T-helper 2 cell treated with Interferon-gamma antibody and Interleukin-4, amounts not matched to agents 5 μg/mL and 100 μg/mL, for 36 hours (primary cell): ENCODE measurements around the gene AKAP13.

Experiments
- DNase-seq: peaks from one replicate; pipeline ENCODE4 v3.0.0; 2021; ENCODE audit warnings: low spot score
- H3K27ac Mint-ChIP-seq: one replicate; pipeline ENCODE4 v1.8.0; 2021; ENCODE audit warnings: mild to moderate bottlenecking, mixed read lengths
- H3K27me3 Mint-ChIP-seq: one replicate; pipeline ENCODE4 v1.8.0; 2021; ENCODE audit warnings: low read depth, mixed read lengths
- H3K36me3 Mint-ChIP-seq: one replicate; pipeline ENCODE4 v1.8.0; 2021; ENCODE audit warnings: low read depth, mixed read lengths
- H3K4me1 Mint-ChIP-seq: one replicate; pipeline ENCODE4 v1.8.0; 2021; ENCODE audit warnings: low read depth, mixed read lengths
- H3K4me3 Mint-ChIP-seq: one replicate; pipeline ENCODE4 v1.8.0; 2022; ENCODE audit warnings: mild to moderate bottlenecking, moderate library complexity, mixed read lengths
- H3K9me3 Mint-ChIP-seq: one replicate; pipeline ENCODE4 v1.8.0; 2021; ENCODE audit warnings: mixed read lengths

The AKAP13 gene

GRCh38 chr15:85562824-85563223, 182.4 kb downstream of the AKAP13 start:
- Mint-ChIP-seq H3K4me3 (no peak overlapping the region), H3K27ac (no peak overlapping the region), H3K27me3 (no peaks in the 10 kb centered on the region), H3K36me3 (peaks cover 4% of the 10 kb centered on the region), H3K4me1 (peaks cover 14% of the 10 kb centered on the region), H3K9me3 (no peaks in the 10 kb centered on the region)
- DNase-seq, result no peak

DNA sequence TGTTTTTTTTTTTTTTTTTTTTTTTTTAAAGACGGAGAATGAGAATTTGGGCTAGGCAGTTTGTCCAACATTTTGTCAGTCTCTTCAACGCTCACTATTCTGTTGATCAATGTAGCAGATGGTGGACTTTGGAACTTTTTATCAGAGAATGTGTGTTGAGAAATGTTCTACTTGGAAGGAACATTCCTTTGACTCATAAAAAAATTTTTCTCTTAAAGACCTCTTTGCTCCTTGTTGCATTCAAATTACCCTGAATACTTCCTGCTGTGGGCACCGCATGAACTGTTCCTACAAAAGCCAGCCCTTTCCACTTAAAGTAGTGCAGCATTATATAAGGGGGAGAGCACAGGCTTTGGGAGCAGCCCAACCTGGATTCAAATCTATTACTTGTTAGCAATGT, 182.9 kb downstream of the AKAP13 start:
- H3K36me3 Mint-ChIP-seq, result peaks cover 3% of the 10 kb centered on the region
- no peak for DNase-seq
- no peak overlapping the region for H3K4me3 Mint-ChIP-seq
- peaks cover 13% of the 10 kb centered on the region for H3K4me1 Mint-ChIP-seq
- no peaks in the 10 kb centered on the region for H3K27me3 Mint-ChIP-seq
- no peak overlapping the region for H3K27ac Mint-ChIP-seq
- H3K9me3 Mint-ChIP-seq, result no peaks in the 10 kb centered on the region

DNA sequence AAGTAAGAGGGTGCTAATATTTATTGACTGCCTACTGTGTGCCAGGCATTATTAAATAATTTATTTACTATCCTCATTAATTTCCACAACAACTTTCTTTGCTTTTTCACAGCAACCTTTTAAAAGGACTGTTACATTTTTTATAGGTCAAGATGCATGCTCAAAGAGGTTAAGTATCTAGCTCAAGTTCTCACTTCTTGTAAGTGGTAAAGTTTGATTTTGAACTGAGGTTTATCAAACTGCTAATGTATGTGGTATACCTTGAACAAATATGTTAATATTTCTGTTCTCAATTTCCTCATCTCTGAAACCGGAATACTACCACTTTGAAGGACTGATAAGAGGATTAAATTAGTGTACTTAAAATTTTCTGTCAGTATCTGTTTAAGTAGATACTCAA, 183.3 kb downstream of the AKAP13 start:
- Mint-ChIP-seq H3K27me3 (no peaks in the 10 kb centered on the region), H3K36me3 (peaks cover 5% of the 10 kb centered on the region), H3K4me3 (no peak overlapping the region), H3K27ac (no peak overlapping the region), H3K4me1 (peaks cover 13% of the 10 kb centered on the region), H3K9me3 (no peaks in the 10 kb centered on the region)
- DNase-seq, result no peak

DNA sequence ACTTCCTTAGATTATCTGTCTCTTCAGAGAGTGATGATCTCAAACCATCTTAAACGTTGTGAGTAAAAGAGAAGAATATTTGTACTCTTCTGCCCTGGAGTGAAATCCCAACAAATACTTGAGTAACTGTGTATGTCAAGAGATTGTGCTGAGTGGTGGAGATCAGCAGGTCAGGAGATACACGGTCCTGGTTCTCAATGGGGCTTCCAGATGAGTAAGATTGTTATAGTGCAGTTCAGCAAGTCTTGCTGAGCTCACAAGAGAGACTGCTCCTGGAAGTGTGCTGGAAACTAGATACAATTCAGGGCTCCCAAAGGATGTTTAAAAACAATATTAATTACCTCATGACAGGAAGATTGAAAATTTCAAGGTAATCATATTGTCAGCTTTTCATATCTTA, 184.3 kb downstream of the AKAP13 start:
- no peak overlapping the region for H3K27ac Mint-ChIP-seq
- H3K4me3 Mint-ChIP-seq, result no peak overlapping the region
- no peak for DNase-seq
- no peaks in the 10 kb centered on the region for H3K27me3 Mint-ChIP-seq
- H3K36me3 Mint-ChIP-seq, result peaks cover 8% of the 10 kb centered on the region
- H3K4me1 Mint-ChIP-seq, result peaks cover 13% of the 10 kb centered on the region
- H3K9me3 Mint-ChIP-seq, result no peaks in the 10 kb centered on the region

DNA sequence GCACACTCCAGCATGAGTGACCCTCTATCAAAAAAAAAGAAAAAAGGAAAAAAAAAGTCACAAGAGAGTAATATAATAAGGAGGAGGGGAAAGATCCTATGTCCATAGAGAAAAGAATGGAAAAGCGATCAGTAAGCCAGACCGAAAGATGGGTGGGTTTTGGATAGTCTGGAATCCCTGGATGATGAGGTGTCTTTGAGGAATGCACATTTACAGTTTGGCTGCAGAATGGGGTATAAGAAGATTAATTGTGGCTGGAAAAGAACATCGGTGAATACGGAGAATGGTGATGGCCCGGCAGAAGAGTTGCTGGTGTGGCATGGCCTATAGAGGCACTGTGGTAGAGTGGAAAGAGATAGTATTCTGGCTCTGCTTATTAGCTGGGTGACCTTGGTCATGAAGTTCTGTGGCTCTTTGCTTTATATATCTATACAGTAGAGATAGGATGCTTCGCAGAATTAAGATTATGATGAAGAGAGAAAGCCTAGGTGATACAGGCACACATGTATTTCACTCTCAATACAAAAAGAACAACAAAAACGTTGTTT, 187.9 kb downstream of the AKAP13 start:
- no peaks in the 10 kb centered on the region for H3K27me3 Mint-ChIP-seq
- DNase-seq, result no peak
- H3K9me3 Mint-ChIP-seq, result no peaks in the 10 kb centered on the region
- H3K4me1 Mint-ChIP-seq, result peaks cover 14% of the 10 kb centered on the region
- H3K36me3 Mint-ChIP-seq, result peaks cover 6% of the 10 kb centered on the region
- H3K27ac Mint-ChIP-seq, result no peak overlapping the region
- H3K4me3 Mint-ChIP-seq, result no peak overlapping the region

DNA sequence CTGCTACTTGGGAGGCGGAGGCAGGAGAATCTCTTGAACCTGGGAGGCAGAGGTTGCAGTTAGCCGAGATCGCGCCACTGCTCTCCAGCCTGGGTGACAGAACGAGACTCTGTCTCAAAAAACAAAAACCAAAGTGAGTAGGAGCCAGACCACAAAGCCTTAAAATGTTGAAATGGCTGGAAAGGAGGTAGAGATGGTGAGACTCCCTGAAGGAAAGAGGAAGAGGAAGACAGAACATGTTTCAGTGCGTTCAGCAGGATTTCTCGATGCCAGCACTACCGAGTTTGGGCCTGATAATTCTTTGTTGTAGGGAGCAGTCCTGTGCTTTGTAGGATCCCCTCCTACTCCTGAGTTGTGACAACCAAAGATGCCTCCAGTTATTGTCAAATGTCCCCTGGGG, 189.9 kb downstream of the AKAP13 start:
- no peak overlapping the region for H3K4me3 Mint-ChIP-seq
- DNase-seq, result no peak
- no peaks in the 10 kb centered on the region for H3K9me3 Mint-ChIP-seq
- H3K27ac Mint-ChIP-seq, result no peak overlapping the region
- H3K36me3 Mint-ChIP-seq, result peaks cover 7% of the 10 kb centered on the region
- peaks cover 13% of the 10 kb centered on the region for H3K4me1 Mint-ChIP-seq
- no peaks in the 10 kb centered on the region for H3K27me3 Mint-ChIP-seq

DNA sequence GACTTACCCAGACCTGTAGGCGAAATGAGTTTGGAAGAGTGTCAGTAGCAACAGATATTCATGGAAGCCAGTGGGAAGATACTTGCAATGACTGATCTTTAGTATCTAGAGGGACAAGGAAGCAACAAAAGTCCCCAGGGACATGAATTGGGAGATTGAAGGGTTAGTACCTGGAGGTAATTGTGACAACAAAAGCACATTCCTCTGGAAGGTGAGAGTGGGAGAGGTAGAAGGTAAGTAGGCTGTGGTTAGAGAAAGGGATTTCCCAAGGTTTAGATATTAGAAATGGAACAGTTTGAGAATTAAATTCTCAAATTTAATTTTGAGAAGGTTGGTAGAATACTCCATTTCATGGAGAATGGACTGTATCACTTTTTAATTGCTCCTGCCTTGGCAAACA, 191.4 kb downstream of the AKAP13 start:
- H3K4me3 Mint-ChIP-seq, result no peak overlapping the region
- H3K4me1 Mint-ChIP-seq, result peaks cover 12% of the 10 kb centered on the region
- H3K36me3 Mint-ChIP-seq, result peaks cover 11% of the 10 kb centered on the region
- H3K27me3 Mint-ChIP-seq, result no peaks in the 10 kb centered on the region
- no peaks in the 10 kb centered on the region for H3K9me3 Mint-ChIP-seq
- DNase-seq, result no peak
- H3K27ac Mint-ChIP-seq, result no peak overlapping the region

- Mint-ChIP-seq H3K27me3 (no peaks in the 10 kb centered on the region), H3K4me1 (peaks cover 26% of the 10 kb centered on the region), H3K36me3 (peaks cover 30% of the 10 kb centered on the region), H3K27ac (no peak overlapping the region), H3K4me3 (no peak overlapping the region), H3K9me3 (no peaks in the 10 kb centered on the region)
- no peak for DNase-seq
These were observed 196.0 kb downstream of the AKAP13 start for GRCh38 chr15:85576392-85576791.

DNA sequence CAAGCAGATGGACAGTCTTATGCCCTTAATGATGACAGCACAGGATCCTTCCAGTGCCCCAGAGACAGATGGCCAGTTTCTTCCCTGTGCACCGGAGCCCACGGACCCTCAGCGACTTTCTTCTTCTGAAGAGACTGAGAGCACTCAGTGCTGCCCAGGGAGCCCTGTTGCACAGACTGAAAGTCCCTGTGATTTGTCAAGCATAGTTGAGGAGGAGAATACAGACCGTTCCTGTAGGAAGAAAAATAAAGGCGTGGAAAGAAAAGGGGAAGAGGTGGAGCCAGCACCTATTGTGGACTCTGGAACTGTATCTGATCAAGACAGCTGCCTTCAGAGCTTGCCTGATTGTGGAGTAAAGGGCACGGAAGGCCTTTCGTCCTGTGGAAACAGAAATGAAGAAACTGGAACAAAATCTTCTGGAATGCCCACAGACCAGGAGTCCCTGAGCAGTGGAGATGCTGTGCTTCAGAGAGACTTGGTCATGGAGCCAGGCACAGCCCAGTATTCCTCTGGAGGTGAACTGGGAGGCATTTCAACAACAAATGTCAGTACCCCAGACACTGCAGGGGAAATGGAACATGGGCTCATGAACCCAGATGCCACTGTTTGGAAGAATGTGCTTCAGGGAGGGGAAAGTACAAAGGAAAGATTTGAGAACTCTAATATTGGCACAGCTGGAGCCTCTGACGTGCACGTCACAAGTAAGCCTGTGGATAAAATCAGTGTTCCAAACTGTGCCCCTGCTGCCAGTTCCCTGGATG, 198.7 kb downstream of the AKAP13 start:
- DNase-seq, result no peak
- H3K27ac Mint-ChIP-seq, result peak overlapping the region; percentile 9
- H3K9me3 Mint-ChIP-seq, result no peaks in the 10 kb centered on the region
- no peaks in the 10 kb centered on the region for H3K27me3 Mint-ChIP-seq
- H3K4me1 Mint-ChIP-seq, result peaks cover 51% of the 10 kb centered on the region
- H3K4me3 Mint-ChIP-seq, result no peak overlapping the region
- H3K36me3 Mint-ChIP-seq, result peaks cover 52% of the 10 kb centered on the region

DNA sequence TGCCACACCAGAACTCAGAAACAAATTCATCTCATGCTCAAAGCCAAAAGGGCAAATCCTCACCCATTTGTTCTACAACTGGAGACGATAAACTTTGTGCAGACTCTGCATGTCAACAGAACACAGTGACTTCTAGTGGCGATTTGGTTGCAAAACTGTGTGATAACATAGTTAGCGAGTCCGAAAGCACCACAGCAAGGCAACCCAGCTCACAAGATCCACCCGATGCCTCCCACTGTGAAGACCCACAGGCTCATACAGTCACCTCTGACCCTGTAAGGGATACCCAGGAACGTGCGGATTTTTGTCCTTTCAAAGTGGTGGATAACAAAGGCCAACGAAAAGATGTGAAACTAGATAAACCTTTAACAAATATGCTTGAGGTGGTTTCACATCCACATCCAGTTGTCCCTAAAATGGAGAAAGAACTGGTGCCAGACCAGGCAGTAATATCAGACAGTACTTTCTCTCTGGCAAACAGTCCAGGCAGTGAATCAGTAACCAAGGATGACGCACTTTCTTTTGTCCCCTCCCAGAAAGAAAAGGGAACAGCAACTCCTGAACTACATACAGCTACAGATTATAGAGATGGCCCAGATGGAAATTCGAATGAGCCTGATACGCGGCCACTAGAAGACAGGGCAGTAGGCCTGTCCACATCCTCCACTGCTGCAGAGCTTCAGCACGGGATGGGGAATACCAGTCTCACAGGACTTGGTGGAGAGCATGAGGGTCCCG, 199.7 kb downstream of the AKAP13 start:
- peaks cover 59% of the 10 kb centered on the region for H3K4me1 Mint-ChIP-seq
- DNase-seq, result no peak
- H3K27me3 Mint-ChIP-seq, result no peaks in the 10 kb centered on the region
- H3K36me3 Mint-ChIP-seq, result peaks cover 56% of the 10 kb centered on the region
- H3K4me3 Mint-ChIP-seq, result peak overlapping the region; percentile 89
- no peaks in the 10 kb centered on the region for H3K9me3 Mint-ChIP-seq
- peak overlapping the region; percentile 96 for H3K27ac Mint-ChIP-seq

DNA sequence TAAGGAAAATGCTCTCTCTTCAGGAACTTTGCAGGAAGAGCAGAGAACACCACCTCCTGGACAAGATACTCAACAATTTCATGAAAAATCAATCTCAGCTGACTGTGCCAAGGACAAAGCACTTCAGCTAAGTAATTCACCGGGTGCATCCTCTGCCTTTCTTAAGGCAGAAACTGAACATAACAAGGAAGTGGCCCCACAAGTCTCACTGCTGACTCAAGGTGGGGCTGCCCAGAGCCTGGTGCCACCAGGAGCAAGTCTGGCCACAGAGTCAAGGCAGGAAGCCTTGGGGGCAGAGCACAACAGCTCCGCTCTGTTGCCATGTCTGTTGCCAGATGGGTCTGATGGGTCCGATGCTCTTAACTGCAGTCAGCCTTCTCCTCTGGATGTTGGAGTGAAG, 200.5 kb downstream of the AKAP13 start:
- Mint-ChIP-seq H3K9me3 (no peaks in the 10 kb centered on the region), H3K4me1 (peaks cover 64% of the 10 kb centered on the region), H3K27me3 (no peaks in the 10 kb centered on the region), H3K36me3 (peaks cover 57% of the 10 kb centered on the region), H3K4me3 (peak overlapping the region; percentile 89), H3K27ac (peak overlapping the region; percentile 96)
- peak; percentile 58 for DNase-seq

- peaks cover 67% of the 10 kb centered on the region for H3K4me1 Mint-ChIP-seq
- H3K27ac Mint-ChIP-seq, result peak overlapping the region; percentile 96
- DNase-seq, result peak; percentile 24
- H3K4me3 Mint-ChIP-seq, result peak overlapping the region; percentile 89
- no peaks in the 10 kb centered on the region for H3K27me3 Mint-ChIP-seq
- peaks cover 61% of the 10 kb centered on the region for H3K36me3 Mint-ChIP-seq
- H3K9me3 Mint-ChIP-seq, result no peaks in the 10 kb centered on the region
These were observed 201.1 kb downstream of the AKAP13 start for GRCh38 chr15:85581495-85581894.

DNA sequence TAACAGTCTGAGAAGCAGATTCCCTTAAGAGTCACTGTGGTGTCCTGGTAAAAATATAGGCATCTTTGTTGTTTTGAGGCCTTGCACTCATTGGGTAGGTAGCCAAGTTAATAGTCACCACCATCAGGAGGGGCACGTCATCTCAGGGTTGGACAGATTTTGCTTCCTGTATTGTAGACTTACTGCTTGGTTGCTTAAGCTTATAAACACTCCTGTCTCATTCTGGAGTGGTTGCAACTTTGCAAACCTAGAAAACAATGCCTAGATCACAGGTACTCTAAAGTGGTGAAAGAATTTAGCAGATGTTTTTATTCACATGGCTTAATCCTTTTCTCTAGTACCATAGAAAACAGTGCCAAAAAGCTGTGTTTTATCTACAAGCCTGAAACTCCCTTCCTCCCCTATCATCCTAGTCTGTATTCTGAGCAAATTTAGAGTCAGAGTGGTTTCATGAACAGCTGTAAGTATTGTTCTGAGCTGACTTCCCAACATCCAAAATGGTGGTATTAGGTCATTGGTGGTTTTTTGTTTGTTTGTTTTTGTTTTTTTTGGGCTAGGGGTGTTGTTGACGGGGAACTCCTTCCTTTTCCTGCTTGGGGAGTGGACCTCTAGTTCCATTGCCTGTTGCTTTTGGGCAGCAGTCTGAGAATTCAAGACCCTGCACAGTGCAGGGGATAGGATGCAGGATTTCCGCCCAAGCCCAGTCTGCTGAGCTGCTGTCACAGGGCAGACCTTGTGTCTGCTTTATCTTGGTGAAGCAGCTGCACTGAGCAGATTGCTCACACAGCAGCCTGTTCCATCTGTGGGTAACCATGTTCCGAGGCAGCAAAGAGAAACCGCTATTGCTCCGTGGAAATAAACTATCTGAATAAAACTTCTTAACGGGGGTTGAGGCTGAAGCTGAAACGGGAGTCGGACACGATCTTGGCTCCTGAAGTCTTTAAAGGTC, 202.0 kb downstream of the AKAP13 start:
- H3K27ac Mint-ChIP-seq, result peak overlapping the region; percentile 96
- DNase-seq, result peak; percentile 73
- no peaks in the 10 kb centered on the region for H3K9me3 Mint-ChIP-seq
- peaks cover 65% of the 10 kb centered on the region for H3K36me3 Mint-ChIP-seq
- peaks cover 69% of the 10 kb centered on the region for H3K4me1 Mint-ChIP-seq
- no peaks in the 10 kb centered on the region for H3K27me3 Mint-ChIP-seq
- H3K4me3 Mint-ChIP-seq, result peak overlapping the region; percentile 89
